K562 (cell line): Measurements from ENCODE around the gene POU2F3.

Source experiments
- CBX8 ChIP-seq: fragments of 200-600 bp; sonication (generic); IDR thresholded peaks from 2 replicates; pipeline ENCODE4 v1.6.1; 2012; ENCODE audit warnings: borderline replicate concordance, mixed run types, low read depth, mild to moderate bottlenecking, moderate library complexity, mixed read lengths, low read length, control low read depth, inconsistent platforms; ENCODE audit not compliant: poor library complexity, severe bottlenecking; ENCODE audit errors: extremely low read depth
- CTCF ChIP-seq, 3 experiments: IDR thresholded peaks in 2 of 3; conservative IDR thresholded peaks in 1 of 3; 2 replicates each; pipeline ENCODE4 v1.5.1; 2011 to 2012; ENCODE audit warnings: low read length in 3 of 3, mild to moderate bottlenecking in 3 of 3, control low read depth in 2 of 3, improper control_type of control experiment in 1 of 3, inconsistent platforms in 1 of 3, low read depth in 1 of 3, mixed read lengths in 1 of 3, moderate library complexity in 1 of 3; ENCODE audit not compliant: insufficient read depth in 2 of 3
- IRF1 ChIP-seq: sonication (generic); formaldehyde crosslinking; IDR thresholded peaks from 2 replicates; pipeline ENCODE4 v1.8.0; 2022; ENCODE audit warnings: missing genetic modification reagents, mild to moderate bottlenecking, borderline replicate concordance
- SIX5 ChIP-seq, 2 experiments: IDR thresholded peaks; 2 replicates each; pipeline ENCODE4 v1.6.1; 2011; ENCODE audit warnings: low read length in 2 of 2, borderline replicate concordance in 1 of 2, low read depth in 1 of 2, mild to moderate bottlenecking in 1 of 2, moderate library complexity in 1 of 2; ENCODE audit not compliant: insufficient read depth in 1 of 2
- ZEB2 ChIP-seq: fragments of 450-650 bp; IDR thresholded peaks from 2 replicates; pipeline ENCODE4 v1.6.1; 2016

DNA sequence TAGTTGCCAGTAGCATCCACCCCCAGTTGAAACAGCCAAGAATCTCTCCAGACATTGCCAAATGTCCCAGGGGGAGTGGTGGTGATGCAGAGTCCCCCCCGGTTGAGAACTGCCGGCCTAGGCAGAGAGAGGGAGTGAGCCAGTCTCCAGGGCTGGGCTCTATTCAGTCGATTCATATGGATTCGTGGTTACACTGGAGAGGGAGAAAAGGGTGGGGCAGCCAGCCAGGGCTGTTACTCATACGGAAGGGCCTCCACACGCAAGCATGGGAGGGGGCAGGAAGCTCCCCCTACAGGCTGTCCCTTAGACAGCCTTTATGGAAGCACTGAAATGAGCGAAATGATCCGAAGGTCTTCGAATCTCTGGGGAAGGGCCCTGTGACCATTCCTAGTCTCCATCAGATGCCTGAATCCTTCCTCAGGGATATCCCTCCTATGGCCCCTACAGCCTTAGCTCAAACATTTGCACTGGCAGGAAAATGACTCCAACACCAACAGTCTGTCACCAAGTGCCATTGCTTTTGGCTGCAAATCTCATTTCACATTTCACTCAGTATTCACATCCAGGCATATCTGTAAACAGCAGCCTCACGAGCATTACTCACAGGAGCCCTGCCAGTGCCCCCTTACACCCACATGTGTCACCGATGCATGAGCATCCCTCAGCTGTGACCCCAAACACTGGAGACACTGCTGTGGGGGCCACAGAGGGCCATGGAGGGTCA, 66.7 kb downstream of the POU2F3 start:
- TF ChIP-seq SIX5 (IDR thresholded peaks at IDR 0.05; ENCODE audit: borderline replicate concordance in 1 of 2, insufficient read depth in 1 of 2, low read depth in 1 of 2, low read length in 2 of 2) (no peak), IRF1 (CRISPR knock-in tag) (no peak), ZEB2 (no peak), CTCF (IDR thresholded peaks at IDR 0.05 in 2 of 3, conservative IDR thresholded peaks at IDR 0.05 in 1 of 3; ENCODE audit: insufficient read depth in 2 of 3, low read depth in 1 of 3, low read length in 3 of 3) (peak; percentile 43 to 67 (median 55); a peak in 4 of 6 replicates), CBX8 (no peak)
